IMR-90 (cell line): ENCODE measurements around the gene ZNF493. TPM values are rescaled to one million over a fixed set of nuclear protein-coding genes. Genes with fewer than 3 reads are reported as not detected.

Experiments used
- ATAC-seq: fragments of 200-7000 bp; cut with Tn5 transposase; 2 replicates; pipeline ENCODE4 v1.9.1; 2020; ENCODE audit warnings: low read depth, mild to moderate bottlenecking, moderate library complexity
- BruUV-seq: library from RNA; stranded (reverse); fragments of 400-500 nt; replicated peaks from 2 replicates; lab custom pipeline; 2021; lab: Mats Ljungman, UMichigan
- CTCF ChIA-PET: fragments of 300-600 bp; formaldehyde crosslinking; extraction: SDS; loops from one replicate; lab custom pipeline; 2021; ENCODE audit warnings: antibody characterized with exemption; lab: Yijun Ruan, JAX
- POLR2A ChIA-PET: fragments of 300-600 bp; sonication (Branson Sonifier 250); formaldehyde crosslinking; loops from one replicate; lab custom pipeline; 2022; ENCODE audit warnings: antibody characterized with exemption; ENCODE audit not compliant: unreplicated experiment; lab: Charles Lee
- DNase-seq: peaks from one replicate; pipeline ENCODE4 v3.0.0; 2013
- H2AFZ ChIP-seq: replicated peaks from 2 replicates; pipeline ENCODE3; 2013; ENCODE audit warnings: low read length, mild to moderate bottlenecking; ENCODE audit not compliant: poor library complexity
- H2AK5ac ChIP-seq: 2 replicates; pipeline ENCODE4 v1.6.1; 2013; ENCODE audit warnings: low read depth, low read length, inconsistent platforms
- H2AK9ac ChIP-seq: replicated peaks from 2 replicates; pipeline ENCODE3; 2013; ENCODE audit warnings: mild to moderate bottlenecking, low read depth, low read length, moderate library complexity; ENCODE audit not compliant: poor library complexity
- H2BK120ac ChIP-seq: 2 replicates; pipeline ENCODE4 v1.6.1; 2013; ENCODE audit warnings: low read depth, low read length, inconsistent platforms
- H2BK15ac ChIP-seq: 3 replicates; pipeline ENCODE4 v1.6.1; 2013; ENCODE audit warnings: low read depth, low read length, inconsistent platforms
- H2BK20ac ChIP-seq: 2 replicates; pipeline ENCODE4 v1.6.1; 2013; ENCODE audit warnings: low read depth, mild to moderate bottlenecking, inconsistent platforms, low read length, moderate library complexity
- H2BK5ac ChIP-seq: 2 replicates; pipeline ENCODE4 v1.6.1; 2013; ENCODE audit warnings: mild to moderate bottlenecking, low read depth, low read length, inconsistent platforms; ENCODE audit not compliant: poor library complexity, severe bottlenecking
- H3K14ac ChIP-seq: replicated peaks from 2 replicates; pipeline ENCODE4 v1.6.1; 2013; ENCODE audit warnings: low read depth, low read length, inconsistent platforms
- H3K18ac ChIP-seq: 2 replicates; pipeline ENCODE4 v1.6.1; 2013; ENCODE audit warnings: low read depth, low read length, control low read depth
- H3K23ac ChIP-seq: 2 replicates; pipeline ENCODE4 v1.6.1; 2013; ENCODE audit warnings: low read depth, low read length, inconsistent platforms
- H3K27ac ChIP-seq: 2 replicates; pipeline ENCODE4 v1.5.1; 2013; ENCODE audit warnings: mild to moderate bottlenecking, control low read depth, low read length; ENCODE audit not compliant: insufficient read depth
- H3K27me3 ChIP-seq: 2 replicates; pipeline ENCODE4 v1.6.1; 2013; ENCODE audit warnings: low read length; ENCODE audit not compliant: control insufficient read depth, insufficient read depth
- H3K36me3 ChIP-seq: 2 replicates; pipeline ENCODE4 v1.6.1; 2013; ENCODE audit warnings: low read length, mixed read lengths; ENCODE audit not compliant: control insufficient read depth, insufficient read depth
- H3K4ac ChIP-seq: 2 replicates; pipeline ENCODE4 v1.6.1; 2013; ENCODE audit warnings: low read depth, low read length, inconsistent platforms
- H3K4me1 ChIP-seq: 2 replicates; pipeline ENCODE4 v1.6.1; 2013; ENCODE audit warnings: low read length, mixed read lengths; ENCODE audit not compliant: control insufficient read depth, insufficient read depth
- H3K4me2 ChIP-seq: 2 replicates; pipeline ENCODE4 v1.6.1; 2013; ENCODE audit warnings: low read depth, mild to moderate bottlenecking, control low read depth, low read length, moderate library complexity
- H3K4me3 ChIP-seq: 2 replicates; pipeline ENCODE4 v1.5.1; 2013; ENCODE audit warnings: low read depth, mild to moderate bottlenecking, control low read depth, low read length, moderate library complexity; ENCODE audit not compliant: insufficient read depth
- H3K56ac ChIP-seq: 2 replicates; pipeline ENCODE4 v1.6.1; 2013; ENCODE audit warnings: low read length, inconsistent platforms; ENCODE audit not compliant: insufficient read depth; ENCODE audit errors: extremely low read depth
- H3K79me1 ChIP-seq, 2 experiments: 2 replicates each; pipeline ENCODE4 v1.6.1; 2013; ENCODE audit warnings: low read length in 2 of 2, inconsistent platforms in 1 of 2, low read depth in 1 of 2
- H3K9ac ChIP-seq: 2 replicates; pipeline ENCODE4 v1.6.1; 2013; ENCODE audit warnings: low read depth, low read length, control low read depth
- H3K9me1 ChIP-seq: 2 replicates; pipeline ENCODE4 v1.6.1; 2013; ENCODE audit warnings: low read length, inconsistent platforms; ENCODE audit not compliant: insufficient read depth
- H3K9me3 ChIP-seq: 2 replicates; pipeline ENCODE4 v1.6.1; 2013; ENCODE audit warnings: low read length; ENCODE audit not compliant: control insufficient read depth, insufficient read depth
- H4K20me1 ChIP-seq: 2 replicates; pipeline ENCODE4 v1.6.1; 2013; ENCODE audit warnings: low read length, inconsistent platforms; ENCODE audit not compliant: insufficient read depth
- H4K5ac ChIP-seq: 2 replicates; pipeline ENCODE4 v1.6.1; 2013; ENCODE audit warnings: mild to moderate bottlenecking, low read depth, low read length, control low read depth
- H4K8ac ChIP-seq, 2 experiments: 2 replicates each; pipeline ENCODE4 v1.6.1; 2013; ENCODE audit warnings: low read depth in 2 of 2, low read length in 2 of 2, control low read depth in 1 of 2, inconsistent platforms in 1 of 2
- H4K91ac ChIP-seq: 2 replicates; pipeline ENCODE4 v1.6.1; 2013; ENCODE audit warnings: low read depth, low read length, inconsistent platforms; ENCODE audit not compliant: insufficient read depth
- BHLHE40 ChIP-seq: fragments of 150-350 bp; IDR thresholded peaks from 2 replicates; pipeline ENCODE4 v1.6.1; 2016; ENCODE audit warnings: mild to moderate bottlenecking, low read depth, low read length
- CEBPB ChIP-seq: IDR thresholded peaks from 2 replicates; pipeline ENCODE4 v1.6.1; 2012; ENCODE audit warnings: low read depth, low read length, improper control_type of control experiment
- CHD1 ChIP-seq: IDR thresholded peaks from 2 replicates; pipeline ENCODE4 v1.6.1; 2012; ENCODE audit warnings: low read depth, low read length, improper control_type of control experiment
- FOS ChIP-seq: fragments of 150-350 bp; IDR thresholded peaks from 2 replicates; pipeline ENCODE4 v1.6.1; 2016; ENCODE audit warnings: low read depth, low read length
- MAFK ChIP-seq: IDR thresholded peaks from 2 replicates; pipeline ENCODE4 v1.6.1; 2012; ENCODE audit warnings: low read depth, low read length, improper control_type of control experiment
- MAZ ChIP-seq: IDR thresholded peaks from 2 replicates; pipeline ENCODE4 v1.6.1; 2012; ENCODE audit warnings: low read depth, mild to moderate bottlenecking, low read length, improper control_type of control experiment, moderate library complexity, borderline replicate concordance
- NFE2L2 ChIP-seq: fragments of 150-350 bp; IDR thresholded peaks from 2 replicates; pipeline ENCODE4 v1.6.1; 2016; ENCODE audit warnings: low read depth, mild to moderate bottlenecking, low read length
- POLR2A ChIP-seq: IDR thresholded peaks from 2 replicates; pipeline ENCODE4 v1.6.1; 2012; ENCODE audit warnings: mild to moderate bottlenecking, low read depth, low read length
- RAD21 ChIP-seq: IDR thresholded peaks from 2 replicates; pipeline ENCODE4 v1.6.1; 2012; ENCODE audit warnings: low read length, improper control_type of control experiment
- RCOR1 ChIP-seq: IDR thresholded peaks from 2 replicates; pipeline ENCODE4 v1.6.1; 2012; ENCODE audit warnings: mild to moderate bottlenecking, low read length, improper control_type of control experiment; ENCODE audit not compliant: insufficient replicate concordance
- RFX5 ChIP-seq: IDR thresholded peaks from 2 replicates; pipeline ENCODE4 v1.8.0; 2012; ENCODE audit warnings: low read depth, mild to moderate bottlenecking, low read length, moderate library complexity
- SMC3 ChIP-seq: fragments of 150-350 bp; IDR thresholded peaks from 2 replicates; pipeline ENCODE4 v1.6.1; 2016; ENCODE audit warnings: low read depth, mild to moderate bottlenecking, antibody characterized with exemption, low read length, moderate library complexity
- WGBS, 2 experiments: methylation state at CpG; one replicate each; pipeline versions ENCODE4 v1.1.5 to v1.1.7; 2013; ENCODE audit warnings: missing lambda C conversion rate in 2 of 2; ENCODE audit not compliant: insufficient read length in 1 of 2; ENCODE audit errors: extremely low coverage in 2 of 2; 5-methylcytosine and 5-hydroxymethylcytosine counted together
- dilution Hi-C: fragments of 300-500 bp; cut with HindIII; formaldehyde crosslinking; loops from one replicate; pipeline ENCODE4 v1.14.3; 2018; ENCODE audit warnings: low sequenced_read_pairs; ENCODE audit not compliant: unreplicated experiment
- in situ Hi-C: fragments of 300-500 bp; cut with MboI; formaldehyde crosslinking; loops from 3 replicates; pipeline ENCODE4 v1.14.3; 2019; ENCODE audit warnings: low sequenced_read_pairs, inconsistent platforms, mixed read lengths
- intact Hi-C: fragments of 100-400 bp; cut with micrococcal nuclease; formaldehyde crosslinking; loops from 2 replicates; pipeline ENCODE4 v1.10.0; 2022
- polyA plus RNA-seq, 3 experiments: library from polyadenylated mRNA; depleted of rRNA; stranded (reverse); fragments of >200 nt; gene quantifications; 2 replicates each; pipeline ENCODE4 v1.2.3, GENCODE V29; 2012; ENCODE audit warnings: low replicate concordance in 1 of 3
- total RNA-seq: library from RNA; depleted of rRNA; stranded (reverse); fragments of >200 nt; gene quantifications from 2 replicates; pipeline ENCODE4 v1.2.3, GENCODE V29; 2012
- TF ChIP-seq, protein P1 (sequence below): fragments of 150-350 bp; IDR thresholded peaks from 2 replicates; pipeline ENCODE4 v1.6.1; 2016; ENCODE audit warnings: low read depth, mild to moderate bottlenecking, low read length, moderate library complexity, borderline replicate concordance
- TF ChIP-seq, protein P2 (sequence below): fragments of 150-350 bp; IDR thresholded peaks from 2 replicates; pipeline ENCODE4 v1.6.1; 2017; ENCODE audit warnings: mild to moderate bottlenecking, antibody characterized with exemption, low read length, low read depth
- TF ChIP-seq, protein P3 (sequence below): conservative IDR thresholded peaks from 2 replicates; pipeline ENCODE4 v1.5.1; 2012; ENCODE audit warnings: mild to moderate bottlenecking, low read depth, low read length, improper control_type of control experiment

The ZNF493 gene
- total and polyA plus RNA-seq, 2 of the 4 experiments (the other 2 are of a cell fraction): 2.1 to 3.4 TPM

DNA sequence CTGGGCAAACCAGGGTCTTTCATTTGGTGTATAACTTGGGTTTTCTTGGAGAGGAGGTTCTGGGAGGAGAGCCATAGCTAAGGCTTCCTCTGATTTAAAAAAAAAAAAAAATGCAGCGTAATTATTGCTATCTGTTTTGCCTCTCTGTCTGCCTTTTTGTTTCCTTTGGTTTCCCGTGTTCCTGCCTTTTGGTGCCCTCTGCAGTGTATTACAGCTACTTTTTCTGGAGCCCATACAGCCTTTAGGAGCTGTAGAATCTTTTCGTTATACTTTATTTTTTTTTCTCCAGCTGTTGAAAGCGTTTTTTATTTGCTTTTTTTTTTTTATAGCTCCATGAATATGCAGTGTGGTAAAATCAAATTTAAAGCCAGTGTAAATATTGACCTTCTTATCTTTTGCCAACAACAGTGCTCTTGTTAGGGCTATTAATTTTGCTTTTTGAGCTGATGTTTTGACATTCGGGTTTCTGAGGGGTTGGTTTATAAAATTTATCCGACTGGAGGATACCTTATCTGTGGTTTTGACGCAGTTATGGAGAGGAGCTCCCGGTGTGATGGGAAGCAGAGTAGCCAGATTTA is 38.1 kb downstream of the ZNF493 start:
- dilution Hi-C loops (no loop called here), intact Hi-C loops (no loop called here), in situ Hi-C loops (no loop called here)
- no peak for DNase-seq
- H3K56ac ChIP-seq: no peak overlapping the region
- ChIA-PET CTCF (interaction anchor here (0.6 kb wide), 3 partner anchors 26 to 882 kb away, joined by 3 to 8 read pairs (median 3); no protein-coding TSS in a partner anchor), POLR2A (interaction anchor here (0.6 kb wide), 1 partner anchor 624 kb away, joined by 5 read pairs; no protein-coding TSS in a partner anchor)
- no peak overlapping the region for H3K14ac ChIP-seq
- H3K4me3 ChIP-seq: no peak overlapping the region
- no CpG with 5 or more reads among the region's 8 CpGs for WGBS, 2 experiments
- no peak overlapping the region for H2AFZ ChIP-seq
- H3K4ac ChIP-seq: no peak overlapping the region
- no peaks in the 10 kb centered on the region for H3K79me1 ChIP-seq
- H4K8ac ChIP-seq: no peak overlapping the region
- H2BK5ac ChIP-seq: no peak overlapping the region
- no peak overlapping the region for H3K27ac ChIP-seq
- no peak overlapping the region for H4K5ac ChIP-seq
- H3K18ac ChIP-seq: no peak overlapping the region
- TF ChIP-seq RFX5 (no peak), NFE2L2 (no peak), RAD21 (no peak), CEBPB (no peak), MAFK (no peak), SMC3 (no peak), POLR2A (no peak), CHD1 (no peak), FOS (no peak), MAZ (no peak), BHLHE40 (no peak), RCOR1 (no peak)
- TF ChIP-seq, protein P1, sequence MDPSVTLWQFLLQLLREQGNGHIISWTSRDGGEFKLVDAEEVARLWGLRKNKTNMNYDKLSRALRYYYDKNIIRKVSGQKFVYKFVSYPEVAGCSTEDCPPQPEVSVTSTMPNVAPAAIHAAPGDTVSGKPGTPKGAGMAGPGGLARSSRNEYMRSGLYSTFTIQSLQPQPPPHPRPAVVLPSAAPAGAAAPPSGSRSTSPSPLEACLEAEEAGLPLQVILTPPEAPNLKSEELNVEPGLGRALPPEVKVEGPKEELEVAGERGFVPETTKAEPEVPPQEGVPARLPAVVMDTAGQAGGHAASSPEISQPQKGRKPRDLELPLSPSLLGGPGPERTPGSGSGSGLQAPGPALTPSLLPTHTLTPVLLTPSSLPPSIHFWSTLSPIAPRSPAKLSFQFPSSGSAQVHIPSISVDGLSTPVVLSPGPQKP: no peak
- TF ChIP-seq, protein P2, sequence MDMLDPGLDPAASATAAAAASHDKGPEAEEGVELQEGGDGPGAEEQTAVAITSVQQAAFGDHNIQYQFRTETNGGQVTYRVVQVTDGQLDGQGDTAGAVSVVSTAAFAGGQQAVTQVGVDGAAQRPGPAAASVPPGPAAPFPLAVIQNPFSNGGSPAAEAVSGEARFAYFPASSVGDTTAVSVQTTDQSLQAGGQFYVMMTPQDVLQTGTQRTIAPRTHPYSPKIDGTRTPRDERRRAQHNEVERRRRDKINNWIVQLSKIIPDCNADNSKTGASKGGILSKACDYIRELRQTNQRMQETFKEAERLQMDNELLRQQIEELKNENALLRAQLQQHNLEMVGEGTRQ: no peak
- TF ChIP-seq, protein P3, sequence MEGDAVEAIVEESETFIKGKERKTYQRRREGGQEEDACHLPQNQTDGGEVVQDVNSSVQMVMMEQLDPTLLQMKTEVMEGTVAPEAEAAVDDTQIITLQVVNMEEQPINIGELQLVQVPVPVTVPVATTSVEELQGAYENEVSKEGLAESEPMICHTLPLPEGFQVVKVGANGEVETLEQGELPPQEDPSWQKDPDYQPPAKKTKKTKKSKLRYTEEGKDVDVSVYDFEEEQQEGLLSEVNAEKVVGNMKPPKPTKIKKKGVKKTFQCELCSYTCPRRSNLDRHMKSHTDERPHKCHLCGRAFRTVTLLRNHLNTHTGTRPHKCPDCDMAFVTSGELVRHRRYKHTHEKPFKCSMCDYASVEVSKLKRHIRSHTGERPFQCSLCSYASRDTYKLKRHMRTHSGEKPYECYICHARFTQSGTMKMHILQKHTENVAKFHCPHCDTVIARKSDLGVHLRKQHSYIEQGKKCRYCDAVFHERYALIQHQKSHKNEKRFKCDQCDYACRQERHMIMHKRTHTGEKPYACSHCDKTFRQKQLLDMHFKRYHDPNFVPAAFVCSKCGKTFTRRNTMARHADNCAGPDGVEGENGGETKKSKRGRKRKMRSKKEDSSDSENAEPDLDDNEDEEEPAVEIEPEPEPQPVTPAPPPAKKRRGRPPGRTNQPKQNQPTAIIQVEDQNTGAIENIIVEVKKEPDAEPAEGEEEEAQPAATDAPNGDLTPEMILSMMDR: no peak
- no peak overlapping the region for H2BK15ac ChIP-seq
- H4K20me1 ChIP-seq: no peaks in the 10 kb centered on the region
- BruUV-seq: no TSS peak
- H3K36me3 ChIP-seq: no peaks in the 10 kb centered on the region
- no peaks in the 10 kb centered on the region for H3K9me1 ChIP-seq
- no peak overlapping the region for H2AK5ac ChIP-seq
- peaks cover 29% of the 10 kb centered on the region for H3K9me3 ChIP-seq
- H2BK20ac ChIP-seq: no peak overlapping the region
- H2BK120ac ChIP-seq: no peak overlapping the region
- H3K27me3 ChIP-seq: no peaks in the 10 kb centered on the region
- no peak overlapping the region for H3K9ac ChIP-seq
- H4K91ac ChIP-seq: no peak overlapping the region
- H3K4me1 ChIP-seq: no peaks in the 10 kb centered on the region
- H2AK9ac ChIP-seq: no peak overlapping the region
- no peak overlapping the region for H3K23ac ChIP-seq
- no peak overlapping the region for H3K4me2 ChIP-seq
- no peak for ATAC-seq
